ENCODE data around the gene CMKLR1.

DNA sequence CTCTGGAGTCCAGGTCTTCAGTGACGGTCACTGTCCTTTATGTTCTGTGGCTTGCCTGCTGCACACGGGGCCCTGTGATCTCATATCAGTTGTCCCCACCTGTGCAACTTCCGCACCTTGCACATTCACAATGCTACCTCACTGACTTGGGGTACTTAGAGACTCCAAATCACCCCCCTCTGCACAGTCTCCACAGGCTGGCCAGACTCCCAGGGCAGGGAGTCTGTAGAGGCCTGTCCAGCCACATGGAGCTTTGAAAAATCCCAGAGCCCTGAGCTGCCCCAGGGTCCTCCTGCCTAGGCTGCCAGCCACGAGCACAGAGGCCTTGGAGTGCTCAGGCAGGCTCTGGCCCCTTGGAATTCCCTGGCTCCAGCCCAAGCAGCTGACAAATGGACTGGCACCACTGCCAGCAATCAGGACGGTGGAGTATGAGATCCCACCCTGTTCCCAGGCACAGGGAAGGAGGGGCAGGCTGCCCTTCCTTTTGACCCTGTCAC, 26.4 kb downstream of the CMKLR1 start:
- TF ChIP-seq, protein P1, sequence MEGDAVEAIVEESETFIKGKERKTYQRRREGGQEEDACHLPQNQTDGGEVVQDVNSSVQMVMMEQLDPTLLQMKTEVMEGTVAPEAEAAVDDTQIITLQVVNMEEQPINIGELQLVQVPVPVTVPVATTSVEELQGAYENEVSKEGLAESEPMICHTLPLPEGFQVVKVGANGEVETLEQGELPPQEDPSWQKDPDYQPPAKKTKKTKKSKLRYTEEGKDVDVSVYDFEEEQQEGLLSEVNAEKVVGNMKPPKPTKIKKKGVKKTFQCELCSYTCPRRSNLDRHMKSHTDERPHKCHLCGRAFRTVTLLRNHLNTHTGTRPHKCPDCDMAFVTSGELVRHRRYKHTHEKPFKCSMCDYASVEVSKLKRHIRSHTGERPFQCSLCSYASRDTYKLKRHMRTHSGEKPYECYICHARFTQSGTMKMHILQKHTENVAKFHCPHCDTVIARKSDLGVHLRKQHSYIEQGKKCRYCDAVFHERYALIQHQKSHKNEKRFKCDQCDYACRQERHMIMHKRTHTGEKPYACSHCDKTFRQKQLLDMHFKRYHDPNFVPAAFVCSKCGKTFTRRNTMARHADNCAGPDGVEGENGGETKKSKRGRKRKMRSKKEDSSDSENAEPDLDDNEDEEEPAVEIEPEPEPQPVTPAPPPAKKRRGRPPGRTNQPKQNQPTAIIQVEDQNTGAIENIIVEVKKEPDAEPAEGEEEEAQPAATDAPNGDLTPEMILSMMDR (IDR thresholded peaks at IDR 0.05; ENCODE audit: low read depth, low read length, missing input control), result no peak
- TF ChIP-seq, protein P2, sequence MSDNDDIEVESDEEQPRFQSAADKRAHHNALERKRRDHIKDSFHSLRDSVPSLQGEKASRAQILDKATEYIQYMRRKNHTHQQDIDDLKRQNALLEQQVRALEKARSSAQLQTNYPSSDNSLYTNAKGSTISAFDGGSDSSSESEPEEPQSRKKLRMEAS (IDR thresholded peaks at IDR 0.05), result no peak
- TF ChIP-seq YY1 (IDR thresholded peaks at IDR 0.05) (no peak), SP1 (IDR thresholded peaks at IDR 0.05) (no peak), GABPA (IDR thresholded peaks at IDR 0.05 in 1 of 2, conservative IDR thresholded peaks at IDR 0.05 in 1 of 2) (no peak), RAD21 (IDR thresholded peaks at IDR 0.05) (no peak), JUND (IDR thresholded peaks at IDR 0.05) (no peak), FOXA2 (IDR thresholded peaks at IDR 0.05) (no peak), TAF1 (conservative IDR thresholded peaks at IDR 0.05) (no peak), EGR1 (IDR thresholded peaks at IDR 0.05; ENCODE audit: low read depth in 2 of 2) (no peak)
- TF ChIP-seq, protein P3, sequence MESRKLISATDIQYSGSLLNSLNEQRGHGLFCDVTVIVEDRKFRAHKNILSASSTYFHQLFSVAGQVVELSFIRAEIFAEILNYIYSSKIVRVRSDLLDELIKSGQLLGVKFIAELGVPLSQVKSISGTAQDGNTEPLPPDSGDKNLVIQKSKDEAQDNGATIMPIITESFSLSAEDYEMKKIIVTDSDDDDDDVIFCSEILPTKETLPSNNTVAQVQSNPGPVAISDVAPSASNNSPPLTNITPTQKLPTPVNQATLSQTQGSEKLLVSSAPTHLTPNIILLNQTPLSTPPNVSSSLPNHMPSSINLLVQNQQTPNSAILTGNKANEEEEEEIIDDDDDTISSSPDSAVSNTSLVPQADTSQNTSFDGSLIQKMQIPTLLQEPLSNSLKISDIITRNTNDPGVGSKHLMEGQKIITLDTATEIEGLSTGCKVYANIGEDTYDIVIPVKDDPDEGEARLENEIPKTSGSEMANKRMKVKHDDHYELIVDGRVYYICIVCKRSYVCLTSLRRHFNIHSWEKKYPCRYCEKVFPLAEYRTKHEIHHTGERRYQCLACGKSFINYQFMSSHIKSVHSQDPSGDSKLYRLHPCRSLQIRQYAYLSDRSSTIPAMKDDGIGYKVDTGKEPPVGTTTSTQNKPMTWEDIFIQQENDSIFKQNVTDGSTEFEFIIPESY (IDR thresholded peaks at IDR 0.05), result no peak
- TF ChIP-seq, protein P4, sequence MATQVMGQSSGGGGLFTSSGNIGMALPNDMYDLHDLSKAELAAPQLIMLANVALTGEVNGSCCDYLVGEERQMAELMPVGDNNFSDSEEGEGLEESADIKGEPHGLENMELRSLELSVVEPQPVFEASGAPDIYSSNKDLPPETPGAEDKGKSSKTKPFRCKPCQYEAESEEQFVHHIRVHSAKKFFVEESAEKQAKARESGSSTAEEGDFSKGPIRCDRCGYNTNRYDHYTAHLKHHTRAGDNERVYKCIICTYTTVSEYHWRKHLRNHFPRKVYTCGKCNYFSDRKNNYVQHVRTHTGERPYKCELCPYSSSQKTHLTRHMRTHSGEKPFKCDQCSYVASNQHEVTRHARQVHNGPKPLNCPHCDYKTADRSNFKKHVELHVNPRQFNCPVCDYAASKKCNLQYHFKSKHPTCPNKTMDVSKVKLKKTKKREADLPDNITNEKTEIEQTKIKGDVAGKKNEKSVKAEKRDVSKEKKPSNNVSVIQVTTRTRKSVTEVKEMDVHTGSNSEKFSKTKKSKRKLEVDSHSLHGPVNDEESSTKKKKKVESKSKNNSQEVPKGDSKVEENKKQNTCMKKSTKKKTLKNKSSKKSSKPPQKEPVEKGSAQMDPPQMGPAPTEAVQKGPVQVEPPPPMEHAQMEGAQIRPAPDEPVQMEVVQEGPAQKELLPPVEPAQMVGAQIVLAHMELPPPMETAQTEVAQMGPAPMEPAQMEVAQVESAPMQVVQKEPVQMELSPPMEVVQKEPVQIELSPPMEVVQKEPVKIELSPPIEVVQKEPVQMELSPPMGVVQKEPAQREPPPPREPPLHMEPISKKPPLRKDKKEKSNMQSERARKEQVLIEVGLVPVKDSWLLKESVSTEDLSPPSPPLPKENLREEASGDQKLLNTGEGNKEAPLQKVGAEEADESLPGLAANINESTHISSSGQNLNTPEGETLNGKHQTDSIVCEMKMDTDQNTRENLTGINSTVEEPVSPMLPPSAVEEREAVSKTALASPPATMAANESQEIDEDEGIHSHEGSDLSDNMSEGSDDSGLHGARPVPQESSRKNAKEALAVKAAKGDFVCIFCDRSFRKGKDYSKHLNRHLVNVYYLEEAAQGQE (IDR thresholded peaks at IDR 0.05), result no peak
- TF ChIP-seq, protein P5, sequence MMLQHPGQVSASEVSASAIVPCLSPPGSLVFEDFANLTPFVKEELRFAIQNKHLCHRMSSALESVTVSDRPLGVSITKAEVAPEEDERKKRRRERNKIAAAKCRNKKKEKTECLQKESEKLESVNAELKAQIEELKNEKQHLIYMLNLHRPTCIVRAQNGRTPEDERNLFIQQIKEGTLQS (IDR thresholded peaks at IDR 0.05), result no peak

All from liver (tissue), 3 donors.